Measurements from ENCODE around the gene IFIH1.

The IFIH1 gene

DNA sequence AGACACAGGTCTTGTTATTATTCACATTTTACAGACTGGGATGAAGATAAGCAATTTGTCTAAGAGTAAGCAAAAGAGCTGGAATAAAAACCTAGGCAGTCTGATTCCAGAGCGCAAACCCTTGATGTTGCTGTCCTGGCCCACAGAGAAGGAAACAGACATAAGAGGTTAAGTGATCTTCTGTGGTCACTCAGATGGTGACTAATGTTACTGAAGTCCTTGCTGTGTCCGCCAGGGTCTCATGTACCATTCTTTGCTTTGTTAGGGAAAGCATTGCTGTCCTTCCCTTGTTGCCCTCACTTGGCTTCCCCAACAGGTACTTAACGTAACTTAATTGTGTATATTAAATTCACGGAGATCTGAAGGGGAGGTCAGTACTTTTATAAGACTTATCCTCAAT lies 60.3 kb downstream of the IFIH1 start:
- WGBS: 89% methylated on average over 4 of the region's 4 CpGs
- Histone ChIP-seq H2BK12ac (ENCODE audit: low read length in 2 of 2) (no peak overlapping the region), H3K23ac (ENCODE audit: low read length in 2 of 2) (no peak overlapping the region), H3K4me1 (ENCODE audit: control insufficient read depth, insufficient read depth, low read depth, low read length) (peaks cover 4% of the 10 kb centered on the region), H3K27ac (ENCODE audit: low read length, poor library complexity, severe bottlenecking) (no peak overlapping the region), H3K36me3 (ENCODE audit: control insufficient read depth in 1 of 2, insufficient read depth in 2 of 2, low read depth in 1 of 2, low read length in 2 of 2) (no peaks in the 10 kb centered on the region), H3K18ac (ENCODE audit: low read depth in 1 of 2, low read length in 2 of 2) (no peak overlapping the region), H2BK5ac (ENCODE audit: low read depth, low read length, poor library complexity, severe bottlenecking) (no peak overlapping the region), H2AK5ac (ENCODE audit: low read length, severe bottlenecking) (no peak overlapping the region), H2BK120ac (ENCODE audit: low read depth, low read length) (no peak overlapping the region), H3K79me1 (replicated peaks; ENCODE audit: low read length, poor library complexity, severe bottlenecking) (no peaks in the 10 kb centered on the region), H3K4me3 (ENCODE audit: insufficient read depth in 1 of 2, low read depth in 1 of 2, low read length in 2 of 2) (peak overlapping the region in 1 of 2 experiments; percentile 31), H3K9ac (ENCODE audit: low read length) (peak overlapping the region; percentile 74), H2AFZ (ENCODE audit: low read depth, low read length) (no peak overlapping the region), H3K4me2 (ENCODE audit: low read length, poor library complexity, severe bottlenecking) (no peak overlapping the region), H3K27me3 (ENCODE audit: control insufficient read depth in 1 of 2, insufficient read depth in 1 of 2, low read length in 2 of 2) (no peaks in the 10 kb centered on the region), H2BK15ac (ENCODE audit: low read depth, poor library complexity, severe bottlenecking) (no peak overlapping the region), H4K91ac (ENCODE audit: low read length) (no peak overlapping the region), H4K8ac (ENCODE audit: low read length) (no peak overlapping the region), H3K9me3 (ENCODE audit: control insufficient read depth, low read length) (no peaks in the 10 kb centered on the region), H3K4ac (ENCODE audit: low read depth in 1 of 2, low read length in 2 of 2) (no peak overlapping the region), H3K14ac (ENCODE audit: low read length in 2 of 2) (no peak overlapping the region)
- DNase-seq: peak; percentile 74

DNA sequence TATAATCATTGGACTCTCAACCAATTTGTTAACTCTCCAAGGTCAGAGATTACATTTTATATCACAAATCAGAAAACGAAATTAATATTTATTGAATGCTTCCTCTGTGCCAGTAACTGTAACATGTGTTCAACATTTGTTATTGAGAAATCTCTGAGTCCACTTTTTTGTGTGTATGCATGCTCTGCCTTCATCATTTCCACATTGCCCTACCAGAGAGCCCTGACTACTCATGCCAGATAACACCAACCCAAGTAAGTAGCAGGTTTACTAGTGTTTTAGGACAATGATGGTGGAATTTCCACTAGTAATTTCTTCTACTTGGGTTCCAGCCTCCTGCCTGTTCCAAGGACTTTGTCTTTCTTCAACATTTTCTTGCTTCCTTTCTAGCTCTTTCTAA lies 61.1 kb downstream of the IFIH1 start:
- H3K4me2 ChIP-seq (ENCODE audit: low read length, poor library complexity, severe bottlenecking): no peak overlapping the region

DNA sequence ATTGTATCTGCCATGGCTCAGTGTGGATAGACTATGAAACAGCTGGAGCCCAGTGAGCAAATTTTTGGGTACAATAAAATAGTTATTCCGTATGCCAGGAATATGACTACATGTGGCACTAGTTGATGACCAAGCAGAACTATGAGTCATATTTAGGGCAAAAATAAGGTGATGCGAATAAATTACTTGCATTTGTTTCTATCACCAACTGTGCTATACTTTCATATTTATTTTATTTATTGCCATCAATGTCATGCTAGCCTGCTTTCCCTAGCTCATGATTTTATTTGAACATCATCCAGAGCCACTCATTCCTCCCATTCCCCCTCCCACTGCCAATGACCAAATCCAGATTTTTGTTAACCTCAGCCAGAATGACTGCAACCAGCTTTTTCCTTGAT lies 61.9 kb downstream of the IFIH1 start:
- WGBS: 82% methylated on average over 2 of the region's 2 CpGs

More for the DNA sequence above, 61.1 kb downstream of the IFIH1 start:
- H3K23ac ChIP-seq (ENCODE audit: low read length in 2 of 2): no peak overlapping the region
- no peak overlapping the region for H2AK5ac ChIP-seq (ENCODE audit: low read length, severe bottlenecking)
- no peak overlapping the region for H2AFZ ChIP-seq (ENCODE audit: low read depth, low read length)
- H2BK15ac ChIP-seq (ENCODE audit: low read depth, poor library complexity, severe bottlenecking): no peak overlapping the region
- H3K27ac ChIP-seq (ENCODE audit: low read length, poor library complexity, severe bottlenecking): no peak overlapping the region
- no peaks in the 10 kb centered on the region for H3K27me3 ChIP-seq (ENCODE audit: control insufficient read depth in 1 of 2, insufficient read depth in 1 of 2, low read length in 2 of 2)
- H2BK12ac ChIP-seq (ENCODE audit: low read length in 2 of 2): no peak overlapping the region
- H4K91ac ChIP-seq (ENCODE audit: low read length): no peak overlapping the region
- peak overlapping the region in 1 of 2 experiments; percentile 31 for H3K4me3 ChIP-seq (ENCODE audit: insufficient read depth in 1 of 2, low read depth in 1 of 2, low read length in 2 of 2)
- H3K4me1 ChIP-seq (ENCODE audit: control insufficient read depth, insufficient read depth, low read depth, low read length): peaks cover 4% of the 10 kb centered on the region
- H4K8ac ChIP-seq (ENCODE audit: low read length): no peak overlapping the region
- H3K14ac ChIP-seq (ENCODE audit: low read length in 2 of 2): no peak overlapping the region
- no peak overlapping the region for H2BK120ac ChIP-seq (ENCODE audit: low read depth, low read length)
- no peaks in the 10 kb centered on the region for H3K36me3 ChIP-seq (ENCODE audit: control insufficient read depth in 1 of 2, insufficient read depth in 2 of 2, low read depth in 1 of 2, low read length in 2 of 2)
- WGBS: no CpG with 5 or more reads among the region's 1 CpG
- DNase-seq: no peak
- H3K18ac ChIP-seq (ENCODE audit: low read depth in 1 of 2, low read length in 2 of 2): no peak overlapping the region
- H3K79me1 ChIP-seq (replicated peaks; ENCODE audit: low read length, poor library complexity, severe bottlenecking): no peaks in the 10 kb centered on the region
- no peak overlapping the region for H2BK5ac ChIP-seq (ENCODE audit: low read depth, low read length, poor library complexity, severe bottlenecking)
- H3K9ac ChIP-seq (ENCODE audit: low read length): peak overlapping the region; percentile 74
- no peak overlapping the region for H3K4ac ChIP-seq (ENCODE audit: low read depth in 1 of 2, low read length in 2 of 2)
- no peaks in the 10 kb centered on the region for H3K9me3 ChIP-seq (ENCODE audit: control insufficient read depth, low read length)

DNA sequence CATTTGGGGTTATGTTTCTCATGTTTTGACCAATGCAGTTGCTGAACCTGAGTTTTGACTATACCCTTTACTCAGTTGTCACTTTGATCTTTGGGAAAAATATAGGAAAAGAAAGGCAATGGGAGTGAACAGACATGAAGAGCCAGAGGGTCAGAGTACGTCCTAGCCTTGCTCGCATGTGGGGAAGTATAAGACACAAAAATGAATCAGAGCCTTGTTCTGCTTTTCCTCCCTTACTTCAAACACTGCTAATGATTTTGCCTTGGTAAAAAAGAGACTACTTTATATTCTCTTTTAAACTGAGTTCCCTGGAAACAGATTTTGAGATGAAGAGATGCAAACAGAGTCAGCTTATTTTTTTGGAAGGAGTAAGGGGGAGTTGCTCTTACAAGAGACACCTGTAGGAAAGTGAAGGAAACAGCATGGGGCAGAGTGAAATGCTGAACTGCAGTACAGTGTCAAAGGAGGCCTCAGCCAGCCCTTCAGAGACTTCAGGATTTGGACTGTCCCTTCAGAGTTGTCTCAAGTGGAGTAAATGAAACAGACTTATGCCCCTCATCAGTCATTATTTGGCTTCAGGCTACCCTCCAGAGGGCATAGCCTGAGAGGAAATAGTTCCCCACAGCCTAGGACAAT lies 64.1 kb downstream of the IFIH1 start:
- H3K9ac ChIP-seq (ENCODE audit: low read length): no peak overlapping the region
- H3K79me1 ChIP-seq (replicated peaks; ENCODE audit: low read length, poor library complexity, severe bottlenecking): no peaks in the 10 kb centered on the region
- WGBS: 100% methylated on average over 2 of the region's 2 CpGs
- no peak overlapping the region for H2AFZ ChIP-seq (ENCODE audit: low read depth, low read length)
- no peak overlapping the region for H2BK5ac ChIP-seq (ENCODE audit: low read depth, low read length, poor library complexity, severe bottlenecking)
- no peaks in the 10 kb centered on the region for H3K36me3 ChIP-seq (ENCODE audit: control insufficient read depth in 1 of 2, insufficient read depth in 2 of 2, low read depth in 1 of 2, low read length in 2 of 2)
- H3K4ac ChIP-seq (ENCODE audit: low read depth in 1 of 2, low read length in 2 of 2): no peak overlapping the region
- H3K27ac ChIP-seq (ENCODE audit: low read length, poor library complexity, severe bottlenecking): no peak overlapping the region
- H3K23ac ChIP-seq (ENCODE audit: low read length in 2 of 2): no peak overlapping the region
- H3K4me2 ChIP-seq (ENCODE audit: low read length, poor library complexity, severe bottlenecking): no peak overlapping the region
- no peak overlapping the region for H3K4me3 ChIP-seq (ENCODE audit: insufficient read depth in 1 of 2, low read depth in 1 of 2, low read length in 2 of 2)
- no peak overlapping the region for H2BK12ac ChIP-seq (ENCODE audit: low read length in 2 of 2)
- H3K14ac ChIP-seq (ENCODE audit: low read length in 2 of 2): no peak overlapping the region
- no peak overlapping the region for H4K91ac ChIP-seq (ENCODE audit: low read length)
- no peaks in the 10 kb centered on the region for H3K27me3 ChIP-seq (ENCODE audit: control insufficient read depth in 1 of 2, insufficient read depth in 1 of 2, low read length in 2 of 2)
- no peak overlapping the region for H2BK15ac ChIP-seq (ENCODE audit: low read depth, poor library complexity, severe bottlenecking)
- H3K9me3 ChIP-seq (ENCODE audit: control insufficient read depth, low read length): no peaks in the 10 kb centered on the region
- no peak overlapping the region for H4K8ac ChIP-seq (ENCODE audit: low read length)
- no peak overlapping the region for H2AK5ac ChIP-seq (ENCODE audit: low read length, severe bottlenecking)
- no peak overlapping the region for H2BK120ac ChIP-seq (ENCODE audit: low read depth, low read length)
- H3K18ac ChIP-seq (ENCODE audit: low read depth in 1 of 2, low read length in 2 of 2): no peak overlapping the region
- no peak for DNase-seq
- no peaks in the 10 kb centered on the region for H3K4me1 ChIP-seq (ENCODE audit: control insufficient read depth, insufficient read depth, low read depth, low read length)

More for the DNA sequence above, 61.9 kb downstream of the IFIH1 start:
- H4K8ac ChIP-seq (ENCODE audit: low read length): no peak overlapping the region
- peak overlapping the region; percentile 74 for H3K9ac ChIP-seq (ENCODE audit: low read length)
- H2BK120ac ChIP-seq (ENCODE audit: low read depth, low read length): no peak overlapping the region
- H2AK5ac ChIP-seq (ENCODE audit: low read length, severe bottlenecking): no peak overlapping the region
- no peak overlapping the region for H3K4ac ChIP-seq (ENCODE audit: low read depth in 1 of 2, low read length in 2 of 2)
- H3K14ac ChIP-seq (ENCODE audit: low read length in 2 of 2): no peak overlapping the region
- H3K23ac ChIP-seq (ENCODE audit: low read length in 2 of 2): no peak overlapping the region
- H3K4me3 ChIP-seq (ENCODE audit: insufficient read depth in 1 of 2, low read depth in 1 of 2, low read length in 2 of 2): peak overlapping the region in 1 of 2 experiments; percentile 6
- no peaks in the 10 kb centered on the region for H3K27me3 ChIP-seq (ENCODE audit: control insufficient read depth in 1 of 2, insufficient read depth in 1 of 2, low read length in 2 of 2)
- H3K4me1 ChIP-seq (ENCODE audit: control insufficient read depth, insufficient read depth, low read depth, low read length): peaks cover 3% of the 10 kb centered on the region
- no peak overlapping the region for H2BK5ac ChIP-seq (ENCODE audit: low read depth, low read length, poor library complexity, severe bottlenecking)
- no peak overlapping the region for H2AFZ ChIP-seq (ENCODE audit: low read depth, low read length)
- no peak overlapping the region for H4K91ac ChIP-seq (ENCODE audit: low read length)
- H2BK15ac ChIP-seq (ENCODE audit: low read depth, poor library complexity, severe bottlenecking): no peak overlapping the region
- no peak overlapping the region for H3K4me2 ChIP-seq (ENCODE audit: low read length, poor library complexity, severe bottlenecking)
- H3K18ac ChIP-seq (ENCODE audit: low read depth in 1 of 2, low read length in 2 of 2): no peak overlapping the region
- DNase-seq: no peak
- H3K9me3 ChIP-seq (ENCODE audit: control insufficient read depth, low read length): no peaks in the 10 kb centered on the region
- H2BK12ac ChIP-seq (ENCODE audit: low read length in 2 of 2): no peak overlapping the region
- H3K79me1 ChIP-seq (replicated peaks; ENCODE audit: low read length, poor library complexity, severe bottlenecking): no peaks in the 10 kb centered on the region
- no peak overlapping the region for H3K27ac ChIP-seq (ENCODE audit: low read length, poor library complexity, severe bottlenecking)
- no peaks in the 10 kb centered on the region for H3K36me3 ChIP-seq (ENCODE audit: control insufficient read depth in 1 of 2, insufficient read depth in 2 of 2, low read depth in 1 of 2, low read length in 2 of 2)
